Measurements from ENCODE around the gene ADAMTS10. TPM values are rescaled to one million over a fixed set of nuclear protein-coding genes. Genes with fewer than 3 reads are reported as not detected.
"Not testable (repeated sequence)": the region's sequence is repeated elsewhere in the genome, so short reads cannot be mapped to it uniquely, and the experiment has no call there.

The ADAMTS10 gene
- total RNA-seq, 1 donor from 2014 or later, result 31.4 TPM

GRCh38 chr19:8618751-8619150, 8.2 kb upstream of the ADAMTS10 start:
- Mint-ChIP-seq H3K27ac (ENCODE audit: unreplicated experiment) (no peak overlapping the region), H3K4me3 (no peak overlapping the region), H3K4me1 (peaks cover 4% of the 10 kb centered on the region), H3K36me3 (ENCODE audit: low read depth) (no peaks in the 10 kb centered on the region), H3K27me3 (ENCODE audit: low read depth) (peaks cover 26% of the 10 kb centered on the region), H3K9me3 (no peaks in the 10 kb centered on the region)
- DNase-seq (ENCODE audit: low read depth, low spot score), result no peak
- TF ChIP-seq CTCF (conservative IDR thresholded peaks at IDR 0.05), result no peak

GRCh38 chr19:8617984-8618383, 7.5 kb upstream of the ADAMTS10 start:
- H3K27me3 Mint-ChIP-seq (ENCODE audit: low read depth), result peaks cover 26% of the 10 kb centered on the region
- DNase-seq (ENCODE audit: low read depth, low spot score), result no peak
- H3K4me3 Mint-ChIP-seq, result no peak overlapping the region
- no peak for TF ChIP-seq CTCF (conservative IDR thresholded peaks at IDR 0.05)
- H3K4me1 Mint-ChIP-seq, result peaks cover 4% of the 10 kb centered on the region
- no peak overlapping the region for H3K27ac Mint-ChIP-seq (ENCODE audit: unreplicated experiment)
- no peaks in the 10 kb centered on the region for H3K9me3 Mint-ChIP-seq
- H3K36me3 Mint-ChIP-seq (ENCODE audit: low read depth), result no peaks in the 10 kb centered on the region

GRCh38 chr19:8617325-8617724, 6.8 kb upstream of the ADAMTS10 start:
- H3K9me3 Mint-ChIP-seq; H3K4me1 Mint-ChIP-seq; H3K4me3 Mint-ChIP-seq; DNase-seq (ENCODE audit: low read depth, low spot score); H3K36me3 Mint-ChIP-seq (ENCODE audit: low read depth); H3K27ac Mint-ChIP-seq (ENCODE audit: unreplicated experiment): not testable (repeated sequence)
- peaks cover 26% of the 10 kb centered on the region for H3K27me3 Mint-ChIP-seq (ENCODE audit: low read depth)

GRCh38 chr19:8616861-8617260, 6.3 kb upstream of the ADAMTS10 start:
- DNase-seq (ENCODE audit: low read depth, low spot score), result no peak
- no peak for TF ChIP-seq CTCF (conservative IDR thresholded peaks at IDR 0.05)
- H3K36me3 Mint-ChIP-seq (ENCODE audit: low read depth), result no peaks in the 10 kb centered on the region
- H3K27me3 Mint-ChIP-seq (ENCODE audit: low read depth), result peaks cover 26% of the 10 kb centered on the region
- H3K4me3 Mint-ChIP-seq, result no peak overlapping the region
- H3K27ac Mint-ChIP-seq (ENCODE audit: unreplicated experiment), result no peak overlapping the region
- H3K4me1 Mint-ChIP-seq, result peaks cover 4% of the 10 kb centered on the region
- H3K9me3 Mint-ChIP-seq, result no peaks in the 10 kb centered on the region

- peak overlapping the region; percentile 82 for H3K4me3 Mint-ChIP-seq
- peak; percentile 75 for DNase-seq (ENCODE audit: low read depth, low spot score)
- no peak overlapping the region for H3K27ac Mint-ChIP-seq (ENCODE audit: unreplicated experiment)
- peaks cover 4% of the 10 kb centered on the region for H3K4me1 Mint-ChIP-seq
- no peaks in the 10 kb centered on the region for H3K36me3 Mint-ChIP-seq (ENCODE audit: low read depth)
- peak; percentile 92 for TF ChIP-seq CTCF (conservative IDR thresholded peaks at IDR 0.05)
- peaks cover 25% of the 10 kb centered on the region for H3K27me3 Mint-ChIP-seq (ENCODE audit: low read depth)
- H3K9me3 Mint-ChIP-seq, result no peaks in the 10 kb centered on the region
Measured at GRCh38 chr19:8615813-8616596, 5.5 kb upstream of the ADAMTS10 start.

- no peak for DNase-seq (ENCODE audit: low read depth, low spot score)
- peaks cover 16% of the 10 kb centered on the region for H3K27me3 Mint-ChIP-seq (ENCODE audit: low read depth)
- no peaks in the 10 kb centered on the region for H3K9me3 Mint-ChIP-seq
- H3K4me1 Mint-ChIP-seq, result peaks cover 8% of the 10 kb centered on the region
- H3K27ac Mint-ChIP-seq (ENCODE audit: unreplicated experiment), result no peak overlapping the region
- no peaks in the 10 kb centered on the region for H3K36me3 Mint-ChIP-seq (ENCODE audit: low read depth)
- TF ChIP-seq CTCF (conservative IDR thresholded peaks at IDR 0.05), result no peak
- peak overlapping the region; percentile 33 for H3K4me3 Mint-ChIP-seq
Measured at GRCh38 chr19:8615024-8615423, 4.5 kb upstream of the ADAMTS10 start.

Data from neural crest cell (in vitro differentiated cells).